Thoracic aorta (tissue), 2 donors: ENCODE data around the gene DCST2. TPM values are rescaled to one million over a fixed set of nuclear protein-coding genes. Genes with fewer than 3 reads are reported as not detected.
A peak's percentile ranks its signal among the peaks of the same experiment; 100 is the strongest.

ENCODE experiments used
- ATAC-seq: fragments of 150-250 bp; one replicate; pipeline ENCODE4 v1.8.0; 2017; ENCODE audit warnings: low read depth; ENCODE audit not compliant: insufficient number of reproducible peaks, low FRiP score
- DNase-seq: peaks from one replicate; pipeline ENCODE4 v3.0.0-alpha.2; 2020; ENCODE audit warnings: low spot score
- H3K27ac ChIP-seq, 2 donors: fragments of 200-600 bp; sonication (generic); 1 replicate in 1 of 2; 2 replicates in 1 of 2; pipeline ENCODE4 v1.5.1; 2016; ENCODE audit warnings: mild to moderate bottlenecking in 2 of 2, moderate library complexity in 2 of 2
- H3K27me3 ChIP-seq: fragments of 200-600 bp; sonication (generic); replicated peaks from 2 replicates; pipeline ENCODE4 v1.6.0; 2016; ENCODE audit warnings: mild to moderate bottlenecking; ENCODE audit not compliant: insufficient read depth
- H3K36me3 ChIP-seq: fragments of 200-600 bp; sonication (generic); one replicate; pipeline ENCODE4 v1.5.1; 2016
- H3K4me1 ChIP-seq, 2 donors: fragments of 200-600 bp; sonication (generic); 1 replicate in 1 of 2; 2 replicates in 1 of 2; pipeline versions ENCODE4 v1.5.1 to v1.6.0; 2016; ENCODE audit warnings: low read depth in 2 of 2, mild to moderate bottlenecking in 1 of 2; ENCODE audit not compliant: control insufficient read depth in 1 of 2
- H3K4me3 ChIP-seq: fragments of 200-600 bp; sonication (generic); 2 replicates; pipeline ENCODE4 v1.5.1; 2016; ENCODE audit warnings: mild to moderate bottlenecking
- H3K9me3 ChIP-seq: fragments of 200-600 bp; sonication (generic); 2 replicates; pipeline ENCODE4 v1.5.1; 2016
- CTCF ChIP-seq: fragments of 200-600 bp; sonication (generic); IDR thresholded peaks from one replicate; pipeline ENCODE4 v1.5.1; 2019; ENCODE audit warnings: antibody characterized with exemption
- total RNA-seq, 2 donors: library from RNA; depleted of rRNA; stranded (reverse); fragments of >200 nt; gene quantifications; one replicate each; pipeline versions ENCODE4 v1.1.0 to v1.2.3, GENCODE V29; 2016

DCST2 gene
- total RNA-seq, 2 donors from 2014 or later: 0.42 TPM; not detected in 1

- no peak for TF ChIP-seq CTCF
Measured at GRCh38 chr1:155048449-155049334, 15.1 kb upstream of the DCST2 start.

GRCh38 chr1:155044812-155045657 is 11.5 kb upstream of the DCST2 start:
- Histone ChIP-seq H3K36me3 (no peaks in the 10 kb centered on the region), H3K4me1 (peaks cover 5 to 11% of the 10 kb centered on the region in 2 donors), H3K27me3 (no peaks in the 10 kb centered on the region), H3K4me3 (no peak overlapping the region), H3K27ac (peak overlapping the region in 1 of 2 donors; percentile 27), H3K9me3 (no peaks in the 10 kb centered on the region)
- peak; percentile 67 for TF ChIP-seq CTCF
- DNase-seq: no peak
- ATAC-seq: peak; percentile 53

More at GRCh38 chr1:155048449-155049334, 15.1 kb upstream of the DCST2 start:
- DNase-seq (no peak), ATAC-seq (no peak)
- H3K4me1 ChIP-seq: peaks cover 9 to 31% of the 10 kb centered on the region in 2 donors
- H3K36me3 ChIP-seq: no peaks in the 10 kb centered on the region
- no peak overlapping the region for H3K4me3 ChIP-seq
- no peak overlapping the region for H3K27ac ChIP-seq
- no peaks in the 10 kb centered on the region for H3K27me3 ChIP-seq
- H3K9me3 ChIP-seq: no peaks in the 10 kb centered on the region

- Histone ChIP-seq H3K36me3 (no peaks in the 10 kb centered on the region), H3K4me1 (peaks cover 0 to 4% of the 10 kb centered on the region in 2 donors), H3K4me3 (no peak overlapping the region), H3K27ac (peak overlapping the region in 1 of 2 donors; percentile 27), H3K27me3 (no peaks in the 10 kb centered on the region), H3K9me3 (no peaks in the 10 kb centered on the region)
- no peak for ATAC-seq
- no peak for TF ChIP-seq CTCF
- no peak for DNase-seq
Measured at GRCh38 chr1:155044365-155044764, 10.8 kb upstream of the DCST2 start.

GRCh38 chr1:155043793-155044192 is 10.2 kb upstream of the DCST2 start:
- peaks cover 0 to 4% of the 10 kb centered on the region in 2 donors for H3K4me1 ChIP-seq
- DNase-seq: no peak
- no peak for ATAC-seq
- H3K36me3 ChIP-seq: no peaks in the 10 kb centered on the region
- no peak for TF ChIP-seq CTCF
- H3K27me3 ChIP-seq: no peaks in the 10 kb centered on the region
- no peaks in the 10 kb centered on the region for H3K9me3 ChIP-seq
- H3K4me3 ChIP-seq: no peak overlapping the region
- no peak overlapping the region for H3K27ac ChIP-seq

- no peak for TF ChIP-seq CTCF
- H3K27me3 ChIP-seq: no peaks in the 10 kb centered on the region
- no peaks in the 10 kb centered on the region for H3K36me3 ChIP-seq
- no peaks in the 10 kb centered on the region for H3K9me3 ChIP-seq
- no peak overlapping the region for H3K4me3 ChIP-seq
- H3K27ac ChIP-seq: no peak overlapping the region
- peaks cover 0 to 4% of the 10 kb centered on the region in 2 donors for H3K4me1 ChIP-seq
- ATAC-seq (no peak), DNase-seq (no peak)
Measured at GRCh38 chr1:155043301-155043702, 9.7 kb upstream of the DCST2 start.
